ENCODE measurements around the gene CTXN3. TPM values are rescaled to one million over a fixed set of nuclear protein-coding genes. Genes with fewer than 3 reads are reported as not detected.

CTXN3 gene
- polyA plus RNA-seq, 1 experiment, result not detected

GRCh38 chr5:127612441-127613141 is 36.3 kb upstream of the CTXN3 start:
- ChIA-PET CTCF (no interaction called here), POLR2A (no interaction called here)
- Histone ChIP-seq H3K36me3 (ENCODE audit: control insufficient read depth, insufficient read depth, low read length) (no peaks in the 10 kb centered on the region), H3K4me3 (ENCODE audit: low read depth, low read length) (no peak overlapping the region), H3K27me3 (ENCODE audit: control insufficient read depth, insufficient read depth, low read length) (no peaks in the 10 kb centered on the region)
- DNase-seq (ENCODE audit: low read depth), result no peak
- TF ChIP-seq CTCF (IDR thresholded peaks at IDR 0.05; ENCODE audit: insufficient read depth, low read depth, low read length), result no peak

GRCh38 chr5:127615916-127616315 is 33.0 kb upstream of the CTXN3 start:
- ChIA-PET CTCF (interaction anchor here (0.9 kb wide), 1 partner anchor 28 kb away, joined by 4 read pairs; no protein-coding TSS in a partner anchor), POLR2A (no interaction called here)
- H3K27me3 ChIP-seq (ENCODE audit: control insufficient read depth, insufficient read depth, low read length), result no peaks in the 10 kb centered on the region
- H3K36me3 ChIP-seq (ENCODE audit: control insufficient read depth, insufficient read depth, low read length), result no peaks in the 10 kb centered on the region
- DNase-seq (ENCODE audit: low read depth), result peak; percentile 15
- H3K4me3 ChIP-seq (ENCODE audit: low read depth, low read length), result no peak overlapping the region
- TF ChIP-seq CTCF (IDR thresholded peaks at IDR 0.05; ENCODE audit: insufficient read depth, low read depth, low read length), result no peak

GRCh38 chr5:127619908-127620479 is 28.9 kb upstream of the CTXN3 start:
- Histone ChIP-seq H3K27me3 (ENCODE audit: control insufficient read depth, insufficient read depth, low read length) (no peaks in the 10 kb centered on the region), H3K36me3 (ENCODE audit: control insufficient read depth, insufficient read depth, low read length) (no peaks in the 10 kb centered on the region), H3K4me3 (ENCODE audit: low read depth, low read length) (no peak overlapping the region)
- POLR2A ChIA-PET, result no interaction called here
- no peak for TF ChIP-seq CTCF (IDR thresholded peaks at IDR 0.05; ENCODE audit: insufficient read depth, low read depth, low read length)
- CTCF ChIA-PET, result interaction anchor here (0.7 kb wide), 1 partner anchor 19 kb away, joined by 4 read pairs; no protein-coding TSS in a partner anchor
- DNase-seq (ENCODE audit: low read depth), result no peak

DNA sequence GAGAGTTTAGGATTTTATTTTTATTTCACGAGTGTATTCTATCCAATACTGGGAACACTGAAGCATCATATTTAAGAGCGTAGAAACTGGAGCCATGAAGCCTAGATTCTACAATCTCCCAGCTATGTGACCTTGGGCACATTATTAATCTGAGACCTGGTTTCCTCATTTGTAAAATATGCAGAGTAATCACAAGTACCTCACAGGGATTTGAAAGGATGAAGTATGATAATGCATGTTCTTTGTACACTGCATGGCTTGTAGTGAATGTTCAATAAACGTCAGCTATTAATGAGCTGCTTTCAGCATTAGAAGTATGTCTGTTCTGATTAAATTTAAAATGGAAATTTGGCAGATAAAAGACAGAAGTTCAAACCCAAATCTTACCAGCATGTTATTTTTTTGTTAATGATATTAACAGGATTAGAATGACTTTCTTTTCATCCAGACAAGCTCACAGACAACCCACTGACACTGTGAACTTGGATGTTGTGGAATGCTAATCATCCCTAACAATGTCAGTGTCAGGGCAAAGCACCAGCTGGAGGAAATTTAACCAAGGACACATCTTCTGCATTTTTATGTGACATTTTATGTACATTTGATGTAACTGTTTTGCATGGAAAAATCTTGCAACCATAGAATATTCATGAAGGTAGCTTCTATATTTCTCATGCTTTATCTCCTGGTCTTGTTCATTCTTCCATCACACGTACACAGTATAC is 27.1 kb upstream of the CTXN3 start:
- CTCF ChIA-PET, result no interaction called here
- Histone ChIP-seq H3K36me3 (ENCODE audit: control insufficient read depth, insufficient read depth, low read length) (no peaks in the 10 kb centered on the region), H3K27me3 (ENCODE audit: control insufficient read depth, insufficient read depth, low read length) (no peaks in the 10 kb centered on the region), H3K4me3 (ENCODE audit: low read depth, low read length) (no peak overlapping the region)
- POLR2A ChIA-PET, result no interaction called here
- DNase-seq (ENCODE audit: low read depth), result no peak
- no peak for TF ChIP-seq CTCF (IDR thresholded peaks at IDR 0.05; ENCODE audit: insufficient read depth, low read depth, low read length)

DNA sequence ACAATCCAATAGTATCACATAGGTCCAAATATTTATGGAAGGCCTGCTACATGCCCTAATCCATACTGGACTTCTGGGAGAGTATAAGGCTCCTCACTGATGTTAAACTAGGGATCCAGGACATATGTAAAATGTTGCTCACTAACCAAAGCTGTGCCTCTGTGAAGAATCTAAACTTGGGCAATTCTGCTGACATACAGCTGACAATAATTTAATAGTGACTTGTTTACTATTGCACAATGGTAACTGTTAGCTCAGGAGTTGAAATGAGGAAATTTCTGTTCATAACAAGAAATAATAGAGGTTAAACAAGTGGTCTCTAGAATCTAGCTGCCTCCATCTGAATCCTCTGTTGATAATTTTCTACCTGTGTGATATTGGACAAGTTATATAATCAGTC is 14.9 kb upstream of the CTXN3 start:
- CTCF ChIA-PET, result interaction anchor here (1.3 kb wide), 1 partner anchor 9 kb away, joined by 3 read pairs; no protein-coding TSS in a partner anchor
- H3K36me3 ChIP-seq (ENCODE audit: control insufficient read depth, insufficient read depth, low read length), result no peaks in the 10 kb centered on the region
- no peak for DNase-seq (ENCODE audit: low read depth)
- POLR2A ChIA-PET, result no interaction called here
- H3K4me3 ChIP-seq (ENCODE audit: low read depth, low read length), result no peak overlapping the region
- no peak for TF ChIP-seq CTCF (IDR thresholded peaks at IDR 0.05; ENCODE audit: insufficient read depth, low read depth, low read length)
- H3K27me3 ChIP-seq (ENCODE audit: control insufficient read depth, insufficient read depth, low read length), result peaks cover 4% of the 10 kb centered on the region; the same call in 1 of the 2 replicates
